HepG2 (cell line): Measurements from ENCODE around the gene KIF13A. TPM values are rescaled to one million over a fixed set of nuclear protein-coding genes. Genes with fewer than 3 reads are reported as not detected.

ENCODE experiments used
- ATAC-seq: fragments of 200-7000 bp; cut with Tn5 transposase; 3 replicates; pipeline ENCODE4 v1.9.1; 2020; ENCODE audit warnings: mild to moderate bottlenecking, moderate library complexity
- BruUV-seq: library from RNA; stranded (reverse); fragments of 400-500 nt; replicated peaks from 2 replicates; lab custom pipeline; 2021; lab: Mats Ljungman, UMichigan
- CTCF ChIA-PET: fragments of 300-600 bp; formaldehyde crosslinking; extraction: SDS; loops from one replicate; lab custom pipeline; 2021; ENCODE audit warnings: low total read pairs, inconsistent platforms, low intra/inter-chr PET ratio; lab: Yijun Ruan, JAX
- POLR2A ChIA-PET: fragments of 350-600 bp; sonication (Branson Sonifier 250); formaldehyde crosslinking; loops from one replicate; lab custom pipeline; 2020; ENCODE audit warnings: antibody characterized with exemption, inconsistent platforms; lab: Yijun Ruan, JAX
- DNase-seq: peaks from one replicate; pipeline ENCODE4 v3.0.0-alpha.2; 2015; ENCODE audit warnings: low spot score
- FAIRE-seq: peaks from 3 replicates; lab custom pipeline; 2011; peaks lifted over from hg19 to GRCh38; lab: Jason Lieb, UNC
- H2AFZ ChIP-seq: one replicate; pipeline ENCODE4 v1.6.1; 2011; ENCODE audit warnings: low read length, inconsistent platforms
- H3K27ac ChIP-seq: fragments of 300-600 bp; 3 replicates; pipeline ENCODE4 v1.8.0; 2011; ENCODE audit warnings: mixed run types, mild to moderate bottlenecking, mixed read lengths, low read length, inconsistent platforms; ENCODE audit not compliant: insufficient read depth; ENCODE audit errors: extremely low read length
- H3K27me3 ChIP-seq, 2 experiments: fragments of 200-600 bp in 1 of 2; 2 replicates in 1 of 2; 3 replicates in 1 of 2; pipeline versions ENCODE4 v1.6.0 to v1.8.0; 2011; ENCODE audit warnings: low read length in 2 of 2, mild to moderate bottlenecking in 2 of 2, moderate library complexity in 2 of 2, inconsistent platforms in 1 of 2; ENCODE audit not compliant: insufficient read depth in 2 of 2, control insufficient read depth in 1 of 2
- H3K36me3 ChIP-seq, 2 experiments: fragments of 200-600 bp in 1 of 2; replicated peaks in 1 of 2; 2 replicates in 1 of 2; 3 replicates in 1 of 2; pipeline versions ENCODE4 v1.5.1 to v1.8.0; 2011; ENCODE audit warnings: low read length in 2 of 2, inconsistent platforms in 1 of 2; ENCODE audit not compliant: insufficient read depth in 2 of 2, control insufficient read depth in 1 of 2
- H3K4me1 ChIP-seq: 2 replicates; pipeline ENCODE4 v1.5.1; 2012; ENCODE audit warnings: low read length, inconsistent platforms; ENCODE audit not compliant: insufficient read depth
- H3K4me2 ChIP-seq: 2 replicates; pipeline ENCODE4 v1.6.0; 2011; ENCODE audit warnings: low read depth, low read length, inconsistent platforms
- H3K4me3 ChIP-seq, 3 experiments: fragments of 200-600 bp in 1 of 3; sonication (generic), shearing (Covaris generic) in 1 of 3; replicated peaks in 1 of 3; 2 replicates each; pipeline ENCODE4 v1.5.1; 2011 to 2016; ENCODE audit warnings: low read length in 3 of 3, inconsistent platforms in 2 of 3, low read depth in 2 of 3, mild to moderate bottlenecking in 2 of 3, control low read depth in 1 of 3, mixed read lengths in 1 of 3; ENCODE audit not compliant: insufficient read depth in 1 of 3
- H3K79me2 ChIP-seq: one replicate; pipeline ENCODE4 v1.6.1; 2011; ENCODE audit warnings: low read length, inconsistent platforms; ENCODE audit not compliant: insufficient read depth
- H3K9ac ChIP-seq: 2 replicates; pipeline ENCODE4 v1.6.0; 2011; ENCODE audit warnings: mild to moderate bottlenecking, low read depth, low read length, inconsistent platforms; ENCODE audit not compliant: insufficient read depth
- H3K9me3 ChIP-seq: 2 replicates; pipeline ENCODE4 v1.5.1; 2012; ENCODE audit warnings: mild to moderate bottlenecking, low read length
- H4K20me1 ChIP-seq: 2 replicates; pipeline ENCODE4 v1.6.0; 2011; ENCODE audit warnings: inconsistent platforms, mild to moderate bottlenecking, low read length, moderate library complexity; ENCODE audit not compliant: insufficient read depth
- ATF5 ChIP-seq: sonication (generic); formaldehyde crosslinking; IDR thresholded peaks from 2 replicates; pipeline ENCODE4 v1.4.0; 2020; ENCODE audit warnings: mild to moderate bottlenecking, low read depth, missing genetic modification reagents
- CAMTA2 ChIP-seq: sonication (generic); formaldehyde crosslinking; IDR thresholded peaks from 2 replicates; pipeline ENCODE4 v1.4.0; 2020; ENCODE audit warnings: mild to moderate bottlenecking, missing genetic modification reagents, borderline replicate concordance
- CTCF ChIP-seq: sonication (generic); formaldehyde crosslinking; IDR thresholded peaks from 2 replicates; pipeline ENCODE4 v1.5.0; 2020; ENCODE audit warnings: mild to moderate bottlenecking, missing genetic modification reagents, moderate library complexity
- GTF3A ChIP-seq: sonication (generic); formaldehyde crosslinking; conservative IDR thresholded peaks from 2 replicates; pipeline ENCODE4 v1.4.0; 2020; ENCODE audit warnings: mild to moderate bottlenecking, missing genetic modification reagents
- KDM5A ChIP-seq: fragments of 200-600 bp; sonication (generic); IDR thresholded peaks from 2 replicates; pipeline ENCODE4 v1.7.0; 2018; ENCODE audit warnings: antibody characterized with exemption, mild to moderate bottlenecking, low read length, borderline replicate concordance
- MYNN ChIP-seq: sonication (generic); formaldehyde crosslinking; IDR thresholded peaks from 2 replicates; pipeline ENCODE4 v1.4.0; 2020; ENCODE audit warnings: mild to moderate bottlenecking, low read depth, missing genetic modification reagents
- NFYB ChIP-seq: sonication (generic); formaldehyde crosslinking; IDR thresholded peaks from 2 replicates; pipeline ENCODE4 v1.4.0; 2020; ENCODE audit warnings: missing genetic modification reagents
- RELA ChIP-seq: sonication (generic); formaldehyde crosslinking; IDR thresholded peaks from 2 replicates; pipeline ENCODE4 v1.4.0; 2020; ENCODE audit warnings: missing genetic modification reagents
- SAP130 ChIP-seq: IDR thresholded peaks from 2 replicates; pipeline ENCODE4 v1.6.1; 2016; ENCODE audit warnings: low read depth
- ZBTB26 ChIP-seq: IDR thresholded peaks from 2 replicates; pipeline ENCODE4 v1.6.1; 2016; ENCODE audit warnings: missing compliant biosample characterization, missing genetic modification reagents, borderline replicate concordance
- ZMYM3 ChIP-seq: sonication (generic); formaldehyde crosslinking; IDR thresholded peaks from 2 replicates; pipeline ENCODE4 v1.5.1; 2020; ENCODE audit warnings: mild to moderate bottlenecking, missing genetic modification reagents
- ZNF205 ChIP-seq: IDR thresholded peaks from 2 replicates; pipeline ENCODE4 v1.6.1; 2018; ENCODE audit warnings: missing biosample characterization, missing genetic modification reagents
- ZNF274 ChIP-seq: sonication (generic); formaldehyde crosslinking; IDR thresholded peaks from 2 replicates; pipeline ENCODE4 v1.5.1; 2020; ENCODE audit warnings: mild to moderate bottlenecking, missing genetic modification reagents
- ZNF569 ChIP-seq: sonication (generic); formaldehyde crosslinking; IDR thresholded peaks from 2 replicates; pipeline ENCODE4 v1.5.0; 2020; ENCODE audit warnings: mild to moderate bottlenecking, missing genetic modification reagents, moderate library complexity, borderline replicate concordance
- ZNF589 ChIP-seq: sonication (generic); formaldehyde crosslinking; conservative IDR thresholded peaks from 2 replicates; pipeline ENCODE4 v1.8.0; 2022; ENCODE audit warnings: mild to moderate bottlenecking, moderate library complexity, missing genetic modification reagents
- ZNF616 ChIP-seq: sonication (generic); formaldehyde crosslinking; IDR thresholded peaks from 2 replicates; pipeline ENCODE4 v1.5.0; 2020; ENCODE audit warnings: low read depth, mild to moderate bottlenecking, missing genetic modification reagents
- ZNF766 ChIP-seq: sonication (generic); formaldehyde crosslinking; IDR thresholded peaks from 2 replicates; pipeline ENCODE4 v1.5.0; 2020; ENCODE audit warnings: missing genetic modification reagents, borderline replicate concordance
- ZNF772 ChIP-seq: sonication (generic); formaldehyde crosslinking; IDR thresholded peaks from 2 replicates; pipeline ENCODE4 v1.5.0; 2020; ENCODE audit warnings: mild to moderate bottlenecking, missing genetic modification reagents
- WGBS: methylation state at CpG from one replicate; pipeline ENCODE4 v1.1.6; 2017; ENCODE audit warnings: low lambda C conversion rate; 5-methylcytosine and 5-hydroxymethylcytosine counted together
- in situ Hi-C: cut with HindIII; loops from 2 replicates; pipeline ENCODE4 v1.10.0; 2017; ENCODE audit warnings: low pct_unique_long_range_greater_than_20kb; ENCODE audit not compliant: extremely low pct_ligation_motif_present
- intact Hi-C: fragments of 100-400 bp; cut with micrococcal nuclease; formaldehyde crosslinking; loops from one replicate; pipeline ENCODE4 v1.10.0; 2022; ENCODE audit not compliant: unreplicated experiment
- polyA plus RNA-seq, 8 experiments: library from polyadenylated mRNA; depleted of rRNA in 3 of 8; stranded (reverse) in 7 of 8; unstranded in 1 of 8; fragments of >200 nt; fragmentation: Illumina TruSeq in 4 of 8; extraction: Trizol in 4 of 8; gene quantifications; 2 replicates each; pipeline versions ENCODE4 v1.2.1 to v1.2.3, GENCODE V29; 2011 to 2016; ENCODE audit warnings: low read depth in 4 of 8, missing spikeins in 1 of 8, mixed read lengths in 1 of 8; ENCODE audit not compliant: insufficient read depth in 1 of 8
- total RNA-seq, 5 experiments: library from RNA; depleted of rRNA; stranded (reverse); fragments of >200 nt; fragmentation: Illumina TruSeq; extraction: Trizol; gene quantifications; 2 replicates each; pipeline ENCODE4 v1.2.3, GENCODE V29; 2016; ENCODE audit warnings: low read depth in 1 of 5

The KIF13A gene
- total and polyA plus RNA-seq, 2 of the 13 experiments (the other 11 are each of a cell fraction or from before 2014, with no cell fraction given), result 21.1 to 37.2 TPM

GRCh38 chr6:17874753-17875152, 112.7 kb downstream of the KIF13A start:
- Histone ChIP-seq H3K4me1 (peaks cover 41% of the 10 kb centered on the region), H3K9me3 (no peaks in the 10 kb centered on the region), H3K9ac (no peak overlapping the region), H3K4me3 (no peak overlapping the region), H2AFZ (no peak overlapping the region), H3K79me2 (no peaks in the 10 kb centered on the region), H3K27ac (no peak overlapping the region), H4K20me1 (no peaks in the 10 kb centered on the region), H3K4me2 (no peak overlapping the region), H3K27me3 (no peaks in the 10 kb centered on the region), H3K36me3 (no peaks in the 10 kb centered on the region; a peak in 1 of 5 replicates)
- no peak for DNase-seq
- POLR2A ChIA-PET, result interaction anchor here (0.6 kb wide), 1 partner anchor 111 kb away, joined by 4 read pairs; no protein-coding TSS in a partner anchor
- TF ChIP-seq RELA (CRISPR knock-in tag) (no peak), NFYB (CRISPR knock-in tag) (no peak), ZNF569 (no peak), MYNN (no peak), ZMYM3 (CRISPR knock-in tag) (no peak), ZBTB26 (CRISPR knock-in tag) (no peak), CAMTA2 (no peak), ATF5 (CRISPR knock-in tag) (no peak), ZNF766 (CRISPR knock-in tag) (no peak), ZNF274 (CRISPR knock-in tag) (no peak), ZNF772 (CRISPR knock-in tag) (no peak), ZNF589 (CRISPR knock-in tag) (no peak), SAP130 (CRISPR knock-in tag) (no peak), GTF3A (CRISPR knock-in tag) (no peak), ZNF205 (no peak), ZNF616 (CRISPR knock-in tag) (no peak), KDM5A (no peak), CTCF (no peak)
- in situ Hi-C loops, result no loop called here
- ATAC-seq, result no peak
- BruUV-seq, result no TSS peak
- intact Hi-C loops, result loop anchor here (5.0 kb wide), 1 partner anchor 113 kb away; the partner anchor contains the start of gene KIF13A
- CTCF ChIA-PET, result no interaction called here
- no peak for FAIRE-seq
- 92% methylated on average over 10 of the region's 10 CpGs for WGBS
